Chondrocyte (in vitro differentiated cells): ENCODE results near the gene IGFLR1. TPM values are rescaled to one million over a fixed set of nuclear protein-coding genes. Genes with fewer than 3 reads are reported as not detected.

ENCODE experiments used
- DNase-seq: peaks from one replicate; pipeline ENCODE4 v3.0.0; 2021; ENCODE audit warnings: mixed read lengths, low spot score
- H3K27ac Mint-ChIP-seq: one replicate; pipeline ENCODE4 v1.8.0; 2021; ENCODE audit warnings: mild to moderate bottlenecking, moderate library complexity, mixed read lengths; ENCODE audit not compliant: unreplicated experiment
- H3K27me3 Mint-ChIP-seq: 2 replicates; pipeline ENCODE4 v1.8.0; 2021; ENCODE audit warnings: low read depth, mixed read lengths
- H3K36me3 Mint-ChIP-seq: 2 replicates; pipeline ENCODE4 v1.8.0; 2021; ENCODE audit warnings: low read depth, mixed read lengths
- H3K4me1 Mint-ChIP-seq: 2 replicates; pipeline ENCODE4 v1.8.0; 2021; ENCODE audit warnings: low read depth, mild to moderate bottlenecking, mixed read lengths
- H3K4me3 Mint-ChIP-seq: one replicate; pipeline ENCODE4 v1.8.0; 2021; ENCODE audit warnings: mild to moderate bottlenecking, moderate library complexity, mixed read lengths; ENCODE audit not compliant: unreplicated experiment
- H3K9me3 Mint-ChIP-seq: 2 replicates; pipeline ENCODE4 v1.8.0; 2021; ENCODE audit warnings: low read depth, mixed read lengths
- long read RNA-seq: library from polyadenylated mRNA; stranded (forward); transcript quantifications from one replicate; pipeline ENCODE4 v2.0.0, GENCODE V29; 2021
- total RNA-seq: library from RNA; stranded (reverse); gene quantifications from 3 replicates; pipeline ENCODE4 v1.2.1, GENCODE V29; 2021
- TF ChIP-seq, protein P1 (sequence below): fragments of 200-600 bp; sonication (generic); IDR thresholded peaks from 2 replicates; pipeline ENCODE4 v1.5.0; 2021; ENCODE audit warnings: antibody characterized with exemption, mild to moderate bottlenecking, moderate library complexity

Gene IGFLR1, protein sequence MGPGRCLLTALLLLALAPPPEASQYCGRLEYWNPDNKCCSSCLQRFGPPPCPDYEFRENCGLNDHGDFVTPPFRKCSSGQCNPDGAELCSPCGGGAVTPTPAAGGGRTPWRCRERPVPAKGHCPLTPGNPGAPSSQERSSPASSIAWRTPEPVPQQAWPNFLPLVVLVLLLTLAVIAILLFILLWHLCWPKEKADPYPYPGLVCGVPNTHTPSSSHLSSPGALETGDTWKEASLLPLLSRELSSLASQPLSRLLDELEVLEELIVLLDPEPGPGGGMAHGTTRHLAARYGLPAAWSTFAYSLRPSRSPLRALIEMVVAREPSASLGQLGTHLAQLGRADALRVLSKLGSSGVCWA
- total RNA-seq, result 0.59 to 1.4 TPM (median 0.99 TPM) in 3 replicates
- long read RNA-seq, result 0 reads

DNA sequence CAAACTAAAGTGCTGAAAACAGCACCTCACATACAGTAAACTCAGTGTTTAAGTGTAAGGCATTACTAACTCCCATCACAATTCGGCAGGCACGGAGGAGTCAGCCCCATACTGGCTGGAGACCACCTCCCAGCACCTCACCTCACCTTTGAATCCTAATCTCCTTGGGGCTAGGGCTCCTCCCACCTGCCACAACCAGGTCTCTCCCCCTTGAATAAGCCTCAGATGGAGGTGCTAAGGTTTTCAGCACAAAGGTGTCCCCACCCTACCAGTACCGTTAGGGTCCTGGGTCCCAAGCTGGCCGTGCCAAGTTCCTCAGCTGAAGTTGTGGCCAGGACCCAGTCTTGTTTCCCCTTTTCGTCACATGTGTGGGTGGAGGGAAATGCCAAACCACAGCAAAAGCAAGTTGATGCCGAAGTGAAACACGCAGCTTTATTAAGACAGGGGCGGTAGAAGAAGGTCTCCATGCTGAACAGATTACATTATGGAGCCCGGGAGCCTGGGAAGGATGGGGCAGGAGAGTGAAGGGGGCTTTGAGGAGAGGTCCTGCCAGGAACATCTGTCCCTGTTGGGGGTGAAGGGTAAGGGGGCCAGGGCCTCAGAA, at the start of gene IGFLR1:
IGFLR1 (minus strand) TSS at position 332 of the 604 bp plus-strand sequence. CDS start 1,272 bp downstream, outside the sequence.
- TF ChIP-seq, protein P1, sequence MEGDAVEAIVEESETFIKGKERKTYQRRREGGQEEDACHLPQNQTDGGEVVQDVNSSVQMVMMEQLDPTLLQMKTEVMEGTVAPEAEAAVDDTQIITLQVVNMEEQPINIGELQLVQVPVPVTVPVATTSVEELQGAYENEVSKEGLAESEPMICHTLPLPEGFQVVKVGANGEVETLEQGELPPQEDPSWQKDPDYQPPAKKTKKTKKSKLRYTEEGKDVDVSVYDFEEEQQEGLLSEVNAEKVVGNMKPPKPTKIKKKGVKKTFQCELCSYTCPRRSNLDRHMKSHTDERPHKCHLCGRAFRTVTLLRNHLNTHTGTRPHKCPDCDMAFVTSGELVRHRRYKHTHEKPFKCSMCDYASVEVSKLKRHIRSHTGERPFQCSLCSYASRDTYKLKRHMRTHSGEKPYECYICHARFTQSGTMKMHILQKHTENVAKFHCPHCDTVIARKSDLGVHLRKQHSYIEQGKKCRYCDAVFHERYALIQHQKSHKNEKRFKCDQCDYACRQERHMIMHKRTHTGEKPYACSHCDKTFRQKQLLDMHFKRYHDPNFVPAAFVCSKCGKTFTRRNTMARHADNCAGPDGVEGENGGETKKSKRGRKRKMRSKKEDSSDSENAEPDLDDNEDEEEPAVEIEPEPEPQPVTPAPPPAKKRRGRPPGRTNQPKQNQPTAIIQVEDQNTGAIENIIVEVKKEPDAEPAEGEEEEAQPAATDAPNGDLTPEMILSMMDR, result no peak
- Mint-ChIP-seq H3K4me1 (peaks cover 39% of the 10 kb centered on the region), H3K36me3 (peaks cover 4% of the 10 kb centered on the region), H3K9me3 (no peaks in the 10 kb centered on the region), H3K27ac (peak within 1 kb of the TSS; percentile 36), H3K4me3 (no peak within 1 kb of the TSS), H3K27me3 (no peaks in the 10 kb centered on the region)
- no peak for DNase-seq

DNA sequence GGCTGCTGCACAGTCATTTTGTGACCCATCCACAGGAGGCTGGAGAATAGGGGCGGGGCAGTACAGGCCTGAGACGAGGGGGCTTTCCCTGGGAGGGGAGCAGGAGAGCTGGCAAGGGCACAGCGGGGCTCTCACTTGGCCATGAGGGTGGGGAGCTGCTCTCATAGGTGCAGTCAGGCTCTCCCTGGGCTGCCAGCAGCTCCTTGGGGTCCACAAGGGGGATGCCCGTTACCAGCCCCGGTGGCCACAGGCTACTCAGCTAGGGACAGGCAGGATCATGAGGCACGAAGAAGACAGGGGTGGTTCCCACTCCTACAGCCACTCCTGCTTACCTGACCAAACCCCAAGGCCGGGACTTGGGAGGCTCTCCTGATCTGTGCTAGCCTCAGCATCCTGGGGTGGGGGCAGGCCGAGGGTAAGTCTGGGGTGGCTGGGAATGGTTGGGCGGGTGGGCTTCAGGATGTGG, 49.6 kb upstream of the IGFLR1 start:
- Mint-ChIP-seq H3K4me1 (no peaks in the 10 kb centered on the region), H3K27ac (no peak overlapping the region), H3K36me3 (no peaks in the 10 kb centered on the region), H3K9me3 (no peaks in the 10 kb centered on the region), H3K27me3 (peaks cover 8% of the 10 kb centered on the region), H3K4me3 (no peak overlapping the region)
- no peak for DNase-seq
- TF ChIP-seq, protein P1, result no peak

DNA sequence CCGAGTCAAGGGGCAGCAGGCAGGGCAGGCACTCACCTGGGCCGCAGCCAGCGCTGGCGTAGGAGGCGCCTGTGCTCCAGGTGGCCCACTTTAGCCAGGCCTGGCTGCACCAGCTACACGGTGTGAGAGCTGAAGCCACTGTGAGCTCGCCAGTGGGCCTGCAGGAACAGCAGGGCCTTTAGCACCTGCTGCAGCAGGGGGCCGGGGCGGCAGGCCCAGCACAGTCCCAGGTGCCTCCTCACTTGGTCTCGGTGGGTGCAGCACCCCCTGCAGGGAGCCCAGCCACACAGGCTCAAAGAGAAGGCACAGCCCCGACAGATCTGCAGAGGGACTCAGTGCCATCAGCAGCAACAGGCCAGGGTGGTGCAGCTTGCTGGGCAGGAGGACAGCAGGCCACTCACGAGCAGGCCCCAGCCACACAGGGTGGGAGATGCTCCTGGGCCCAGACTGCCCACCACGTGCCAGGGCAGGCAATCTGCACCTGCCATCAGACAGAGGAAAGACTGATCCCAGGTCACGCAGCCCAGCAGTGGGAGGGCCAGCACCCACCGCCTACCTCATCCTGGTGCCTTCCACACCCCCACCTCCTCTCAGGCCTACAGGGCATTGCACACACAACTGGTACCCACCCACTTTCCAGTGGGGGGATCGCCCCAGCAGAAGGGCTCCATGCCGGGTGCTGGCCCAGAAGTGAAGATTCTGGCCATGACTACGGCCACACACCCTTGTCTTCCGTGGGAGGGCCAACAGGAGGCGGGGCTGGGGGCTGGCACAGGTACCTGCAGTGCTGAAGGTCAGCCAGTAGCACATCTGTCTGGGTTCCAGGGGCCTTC, 48.9 kb upstream of the IGFLR1 start:
- peaks cover 2% of the 10 kb centered on the region for H3K27me3 Mint-ChIP-seq
- H3K4me1 Mint-ChIP-seq, result no peaks in the 10 kb centered on the region
- H3K9me3 Mint-ChIP-seq, result no peaks in the 10 kb centered on the region
- no peak overlapping the region for H3K27ac Mint-ChIP-seq
- H3K4me3 Mint-ChIP-seq, result no peak overlapping the region
- TF ChIP-seq, protein P1, result no peak
- DNase-seq, result no peak
- no peaks in the 10 kb centered on the region for H3K36me3 Mint-ChIP-seq

DNA sequence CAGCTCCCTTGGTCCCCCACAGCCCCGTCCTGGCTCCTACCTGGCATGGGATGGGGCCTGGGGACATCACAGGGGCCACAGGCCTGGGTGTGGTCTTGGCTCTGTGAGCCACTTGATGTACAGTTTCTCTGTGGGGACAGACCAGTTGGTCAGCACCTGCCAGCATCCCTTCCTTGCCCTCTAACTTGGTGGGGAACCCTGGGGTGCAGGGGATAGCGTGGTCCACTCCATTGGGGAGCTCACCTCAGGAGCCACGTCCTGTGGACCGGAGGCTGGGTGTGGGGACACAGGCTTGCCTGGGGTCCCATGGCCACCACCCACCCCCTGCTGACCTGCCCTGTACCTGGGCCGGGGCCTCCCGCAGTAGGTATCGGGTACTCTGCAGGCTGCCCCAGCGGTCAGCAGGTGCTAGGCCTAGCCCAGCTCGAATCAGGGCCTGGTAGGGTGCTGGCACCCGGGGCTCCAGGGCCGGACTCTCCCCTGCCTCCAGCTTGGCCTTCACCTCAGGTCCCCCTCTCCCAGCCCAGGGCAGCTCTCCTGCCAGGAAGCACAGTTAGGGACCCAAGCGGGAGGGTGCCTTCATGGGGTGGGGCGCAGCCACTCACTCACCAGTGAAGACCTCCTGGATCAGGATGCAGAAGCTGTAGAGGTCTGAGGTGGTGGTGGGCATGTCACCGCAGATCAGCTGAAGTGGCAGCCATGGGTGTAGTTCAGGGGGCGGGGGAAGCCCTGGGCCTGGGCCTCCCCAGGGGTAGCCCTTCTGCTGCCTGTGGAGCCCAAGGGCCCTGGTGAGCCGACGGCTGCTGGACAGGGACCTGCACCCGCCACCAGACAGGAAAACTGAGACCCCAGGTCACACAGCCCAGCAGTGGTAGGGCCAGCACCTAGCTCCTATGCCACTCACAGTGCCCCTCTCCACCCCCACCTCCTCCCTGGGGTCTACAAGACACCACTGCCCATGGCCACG, 48.0 kb upstream of the IGFLR1 start:
- no peak overlapping the region for H3K27ac Mint-ChIP-seq
- TF ChIP-seq, protein P1, result no peak

More for the DNA sequence above, 48.0 kb upstream of the IGFLR1 start:
- no peak overlapping the region for H3K4me3 Mint-ChIP-seq
- no peaks in the 10 kb centered on the region for H3K4me1 Mint-ChIP-seq
- peaks cover 2% of the 10 kb centered on the region for H3K27me3 Mint-ChIP-seq
- H3K9me3 Mint-ChIP-seq, result no peaks in the 10 kb centered on the region
- H3K36me3 Mint-ChIP-seq, result no peaks in the 10 kb centered on the region
- no peak for DNase-seq
